K562 (cell line): ENCODE data around the gene FGD1. TPM values are rescaled to one million over a fixed set of nuclear protein-coding genes. Genes with fewer than 3 reads are reported as not detected.

Source experiments
- ATAC-seq: fragments of 200-7000 bp; cut with Tn5 transposase; 3 replicates; pipeline ENCODE4 v1.9.1; 2020; ENCODE audit warnings: moderate library complexity
- BruUV-seq: library from RNA; stranded (reverse); fragments of 400-500 nt; replicated peaks from 2 replicates; lab custom pipeline; 2021; lab: Mats Ljungman, UMichigan
- CTCF ChIA-PET: fragments of 300-600 bp; formaldehyde crosslinking; extraction: SDS; loops from one replicate; lab custom pipeline; 2021; ENCODE audit warnings: low intra/inter-chr PET ratio; lab: Yijun Ruan, JAX
- POLR2A ChIA-PET: fragments of 300-600, 350-650 bp; sonication (Branson Sonifier 250); formaldehyde crosslinking; extraction: SDS; loops from one replicate; lab custom pipeline; 2021; ENCODE audit warnings: antibody characterized with exemption, inconsistent platforms; lab: Yijun Ruan, JAX
- DNase-seq, 4 experiments: peaks; one replicate each; pipeline versions ENCODE4 v3.0.0 to v3.0.0-alpha.2; 2011 to 2018; ENCODE audit warnings: low spot score in 3 of 4, mixed read lengths in 3 of 4; ENCODE audit errors: extremely low read depth in 1 of 4
- FAIRE-seq: peaks from 2 replicates; lab custom pipeline; 2011; peaks lifted over from hg19 to GRCh38; lab: Jason Lieb, UNC
- H2AFZ ChIP-seq: 2 replicates; pipeline ENCODE4 v1.6.0; 2011; ENCODE audit warnings: low read depth, low read length, control low read depth, inconsistent platforms
- H3K27ac ChIP-seq: fragments of 200-600 bp; 3 replicates; pipeline ENCODE4 v1.8.0; 2011; ENCODE audit warnings: low read depth, mild to moderate bottlenecking, control low read depth, inconsistent platforms, low read length, moderate library complexity, mixed read lengths; ENCODE audit errors: extremely low read depth
- H3K27me3 ChIP-seq, 2 experiments: fragments of 300-600 bp in 1 of 2; 2 replicates in 1 of 2; 3 replicates in 1 of 2; pipeline versions ENCODE4 v1.6.0 to v1.8.0; 2011; ENCODE audit warnings: inconsistent platforms in 2 of 2, low read length in 2 of 2, mild to moderate bottlenecking in 1 of 2, mixed read lengths in 1 of 2, moderate library complexity in 1 of 2; ENCODE audit not compliant: control insufficient read depth in 2 of 2, insufficient read depth in 2 of 2
- H3K36me3 ChIP-seq: fragments of 300-600 bp; 3 replicates; pipeline ENCODE4 v1.8.0; 2011; ENCODE audit warnings: mild to moderate bottlenecking, low read length, inconsistent platforms; ENCODE audit not compliant: control insufficient read depth, insufficient read depth
- H3K4me1 ChIP-seq, 2 experiments: fragments of 200-600 bp in 1 of 2; replicated peaks in 1 of 2; 2 replicates in 1 of 2; 3 replicates in 1 of 2; pipeline versions ENCODE4 v1.5.1 to v1.8.0; 2011; ENCODE audit warnings: inconsistent platforms in 2 of 2, low read length in 2 of 2, mild to moderate bottlenecking in 1 of 2, mixed read lengths in 1 of 2, moderate library complexity in 1 of 2; ENCODE audit not compliant: control insufficient read depth in 2 of 2, insufficient read depth in 2 of 2
- H3K4me2 ChIP-seq: 2 replicates; pipeline ENCODE4 v1.6.1; 2011; ENCODE audit warnings: low read length, control low read depth, inconsistent platforms, mixed read lengths; ENCODE audit not compliant: insufficient read depth
- H3K4me3 ChIP-seq: fragments of 200-600 bp; sonication (generic), shearing (Covaris generic); 2 replicates; pipeline ENCODE4 v1.5.1; 2016; ENCODE audit warnings: control low read depth, inconsistent platforms
- H3K79me2 ChIP-seq: fragments of 200-600 bp; 3 replicates; pipeline ENCODE4 v1.8.0; 2011; ENCODE audit warnings: low read length, inconsistent platforms; ENCODE audit not compliant: control insufficient read depth, insufficient read depth
- H3K9ac ChIP-seq, 2 experiments: 2 replicates each; pipeline versions ENCODE4 v1.6.0 to v1.6.1; 2011; ENCODE audit warnings: low read depth in 2 of 2, low read length in 2 of 2, control low read depth in 1 of 2, inconsistent platforms in 1 of 2, mild to moderate bottlenecking in 1 of 2, mixed read lengths in 1 of 2; ENCODE audit not compliant: insufficient read depth in 1 of 2
- H3K9me1 ChIP-seq: one replicate; pipeline ENCODE4 v1.6.0; 2011; ENCODE audit warnings: inconsistent platforms, mild to moderate bottlenecking, low read length, moderate library complexity; ENCODE audit not compliant: control insufficient read depth, insufficient read depth
- H3K9me3 ChIP-seq: replicated peaks from 2 replicates; pipeline ENCODE4 v1.5.1; 2011; ENCODE audit warnings: low read depth, low read length, inconsistent platforms; ENCODE audit not compliant: control insufficient read depth, insufficient read depth
- H4K20me1 ChIP-seq: replicated peaks from 2 replicates; pipeline ENCODE4 v1.6.1; 2011; ENCODE audit warnings: low read length, inconsistent platforms, mixed read lengths; ENCODE audit not compliant: control insufficient read depth, insufficient read depth
- ILK ChIP-seq: fragments of 450-650 bp; IDR thresholded peaks from 2 replicates; pipeline ENCODE4 v1.6.1; 2016; ENCODE audit warnings: missing genetic modification characterization, low read depth, mild to moderate bottlenecking, missing compliant biosample characterization, moderate library complexity, borderline replicate concordance
- POLR2G ChIP-seq: fragments of 200-400 bp; formaldehyde crosslinking; IDR thresholded peaks from 2 replicates; pipeline ENCODE4 v1.6.1; 2017; ENCODE audit warnings: low read depth, mild to moderate bottlenecking, antibody characterized with exemption, low read length, moderate library complexity
- RBFOX2 ChIP-seq: fragments of 200-400 bp; formaldehyde crosslinking; IDR thresholded peaks from 2 replicates; pipeline ENCODE4 v1.6.1; 2017; ENCODE audit warnings: low read depth, mild to moderate bottlenecking, low read length, moderate library complexity
- ZNF24 ChIP-seq: fragments of 450-650 bp; IDR thresholded peaks from 2 replicates; pipeline ENCODE4 v1.6.1; 2016
- ZNF589 ChIP-seq: fragments of 200-800 bp; sonication (Bioruptor generic); IDR thresholded peaks from 2 replicates; pipeline ENCODE4 v1.6.1; 2016; ENCODE audit warnings: low read depth, missing genetic modification characterization, missing compliant biosample characterization
- ZNF707 ChIP-seq: fragments of 250-450 bp; sonication (Bioruptor Pico); conservative IDR thresholded peaks from 2 replicates; pipeline ENCODE4 v1.8.0; 2022; ENCODE audit warnings: inconsistent platforms, mild to moderate bottlenecking, moderate library complexity
- WGBS: fragments of 100-300 bp; shearing (Covaris generic); methylation state at CpG from one replicate; pipeline ENCODE4 v1.1.6; 2016; ENCODE audit warnings: low coverage, mixed read lengths; ENCODE audit not compliant: insufficient coverage; ENCODE audit errors: missing lambda C conversion rate; 5-methylcytosine and 5-hydroxymethylcytosine counted together
- in situ Hi-C: fragments of 300-500 bp; cut with MboI; formaldehyde crosslinking; loops from 4 replicates; pipeline ENCODE4 v1.15.0; 2018; ENCODE audit warnings: inconsistent platforms, mixed read lengths
- intact Hi-C: fragments of 100-400 bp; cut with micrococcal nuclease; formaldehyde crosslinking; loops from 2 replicates; pipeline ENCODE4 v1.14.2; 2022
- polyA plus RNA-seq, 8 experiments: library from polyadenylated mRNA; depleted of rRNA in 4 of 8; stranded (reverse) in 5 of 8; unstranded in 3 of 8; fragments of >200 nt; fragmentation: Nextera tagmentation in 2 of 8; fragmentation: Illumina TruSeq in 1 of 8; extraction: Ambion mirVana in 2 of 8; extraction: Trizol in 1 of 8; gene quantifications; 2 replicates each; pipeline versions ENCODE4 v1.2.1 to v1.2.3, GENCODE V29; 2011 to 2014; ENCODE audit warnings: inconsistent platforms in 1 of 8, missing spikeins in 1 of 8
- total RNA-seq, 7 experiments: library from RNA; depleted of rRNA in 6 of 7; stranded (reverse); fragments of >200 nt in 6 of 7; fragmentation: Illumina TruSeq in 2 of 7; extraction: Trizol in 2 of 7; gene quantifications; 2 replicates each; pipeline versions ENCODE4 v1.2.1 to v1.2.3, GENCODE V29; 2011 to 2021; ENCODE audit warnings: low replicate concordance in 1 of 7
- TF ChIP-seq, protein P1 (sequence below), 3 experiments: IDR thresholded peaks in 2 of 3; conservative IDR thresholded peaks in 1 of 3; 2 replicates each; pipeline ENCODE4 v1.5.1; 2011 to 2012; ENCODE audit warnings: low read length in 3 of 3, mild to moderate bottlenecking in 3 of 3, control low read depth in 2 of 3, improper control_type of control experiment in 1 of 3, inconsistent platforms in 1 of 3, low read depth in 1 of 3, mixed read lengths in 1 of 3, moderate library complexity in 1 of 3; ENCODE audit not compliant: insufficient read depth in 2 of 3

FGD1 gene
- total and polyA plus RNA-seq, 9 of the 15 experiments (the other 6 are each of a cell fraction or from before 2014, with no cell fraction given) = 0.01 to 0.09 (median 0.04) TPM; not detected in 2

GRCh38 chrX:54447461-54447860 is 48.6 kb downstream of the FGD1 start:
- H3K79me2 ChIP-seq = peaks cover 7% of the 10 kb centered on the region; the same call in 1 of the 3 replicates
- H3K36me3 ChIP-seq = peaks cover 30% of the 10 kb centered on the region; the same call in 2 of the 3 replicates
- 56% methylated on average over 4 of the region's 5 CpGs for WGBS
- no peak overlapping the region for H3K9ac ChIP-seq
- H3K27ac ChIP-seq = no peak overlapping the region
- DNase-seq = no peak
- TF ChIP-seq, protein P1, sequence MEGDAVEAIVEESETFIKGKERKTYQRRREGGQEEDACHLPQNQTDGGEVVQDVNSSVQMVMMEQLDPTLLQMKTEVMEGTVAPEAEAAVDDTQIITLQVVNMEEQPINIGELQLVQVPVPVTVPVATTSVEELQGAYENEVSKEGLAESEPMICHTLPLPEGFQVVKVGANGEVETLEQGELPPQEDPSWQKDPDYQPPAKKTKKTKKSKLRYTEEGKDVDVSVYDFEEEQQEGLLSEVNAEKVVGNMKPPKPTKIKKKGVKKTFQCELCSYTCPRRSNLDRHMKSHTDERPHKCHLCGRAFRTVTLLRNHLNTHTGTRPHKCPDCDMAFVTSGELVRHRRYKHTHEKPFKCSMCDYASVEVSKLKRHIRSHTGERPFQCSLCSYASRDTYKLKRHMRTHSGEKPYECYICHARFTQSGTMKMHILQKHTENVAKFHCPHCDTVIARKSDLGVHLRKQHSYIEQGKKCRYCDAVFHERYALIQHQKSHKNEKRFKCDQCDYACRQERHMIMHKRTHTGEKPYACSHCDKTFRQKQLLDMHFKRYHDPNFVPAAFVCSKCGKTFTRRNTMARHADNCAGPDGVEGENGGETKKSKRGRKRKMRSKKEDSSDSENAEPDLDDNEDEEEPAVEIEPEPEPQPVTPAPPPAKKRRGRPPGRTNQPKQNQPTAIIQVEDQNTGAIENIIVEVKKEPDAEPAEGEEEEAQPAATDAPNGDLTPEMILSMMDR (IDR thresholded peaks at IDR 0.05 in 2 of 3, conservative IDR thresholded peaks at IDR 0.05 in 1 of 3; ENCODE audit: insufficient read depth in 2 of 3, low read depth in 1 of 3, low read length in 3 of 3) = peak in 1 of 3 experiments; percentile 24; a peak in 1 of 6 replicates
- TF ChIP-seq ZNF707 = no peak
- TF ChIP-seq ZNF24 = peak; percentile 62; the same call in 1 of the 2 replicates
- 0 out of 2 replicates have a peak, but pooled peaks cover 3% of the 10 kb centered on the region for H4K20me1 ChIP-seq
- intact Hi-C loops = no loop called here
- H3K27me3 ChIP-seq = no peaks in the 10 kb centered on the region
- H2AFZ ChIP-seq = no peak overlapping the region
- BruUV-seq = no TSS peak
- H3K4me1 ChIP-seq = peaks cover 0 to 5% of the 10 kb centered on the region in 2 experiments; a peak in 1 of 5 replicates
- POLR2A ChIA-PET = no interaction called here
- no peak overlapping the region for H3K4me3 ChIP-seq
- ATAC-seq = peak; percentile 70; the same call in 2 of the 3 replicates
- no peaks in the 10 kb centered on the region for H3K9me3 ChIP-seq
- FAIRE-seq = no peak
- H3K9me1 ChIP-seq = no peaks in the 10 kb centered on the region
- CTCF ChIA-PET = no interaction called here
- H3K4me2 ChIP-seq = no peak overlapping the region
- in situ Hi-C loops = no loop called here

- 80% methylated on average over 8 of the region's 17 CpGs for WGBS
- peaks cover 9% of the 10 kb centered on the region for H4K20me1 ChIP-seq
- H3K79me2 ChIP-seq = peaks cover 21% of the 10 kb centered on the region
- H2AFZ ChIP-seq = no peak overlapping the region
- H3K9me1 ChIP-seq = no peaks in the 10 kb centered on the region
- TF ChIP-seq POLR2G (peak; percentile 59), ILK (tag) (no peak), RBFOX2 (peak; percentile 36; the same call in 1 of the 2 replicates), ZNF589 (CRISPR knock-in tag) (no peak)
- TF ChIP-seq, all 486 proteins: peak for 2
- DNase-seq = no peak
- peaks cover 0 to 5% of the 10 kb centered on the region in 2 experiments; a peak in 2 of 5 replicates for H3K4me1 ChIP-seq
- no peaks in the 10 kb centered on the region for H3K27me3 ChIP-seq
- H3K4me2 ChIP-seq = no peak overlapping the region
- H3K36me3 ChIP-seq = peaks cover 37% of the 10 kb centered on the region; the same call in 2 of the 3 replicates
- no peak overlapping the region for H3K27ac ChIP-seq
- peak; percentile 52 for ATAC-seq
- H3K9me3 ChIP-seq = no peaks in the 10 kb centered on the region
- intact Hi-C loops (no loop called here), in situ Hi-C loops (no loop called here)
- no TSS peak for BruUV-seq
- no peak overlapping the region for H3K9ac ChIP-seq
- POLR2A ChIA-PET = no interaction called here
- FAIRE-seq = no peak
- no peak overlapping the region for H3K4me3 ChIP-seq
- CTCF ChIA-PET = no interaction called here
These were observed 50.0 kb downstream of the FGD1 start for GRCh38 chrX:54446084-54446483.
